Glutamatergic neuron (in vitro differentiated cells): ENCODE measurements around the gene NENF. TPM values are rescaled to one million over a fixed set of nuclear protein-coding genes. Genes with fewer than 3 reads are reported as not detected.

Experiments used
- DNase-seq: peaks from one replicate; pipeline ENCODE4 v3.0.0; 2022
- H3K27ac Mint-ChIP-seq: one replicate; pipeline ENCODE4 v1.8.0; 2020; ENCODE audit warnings: mild to moderate bottlenecking, mixed read lengths, inconsistent platforms; ENCODE audit not compliant: unreplicated experiment
- H3K27me3 Mint-ChIP-seq: one replicate; pipeline ENCODE4 v1.8.0; 2020; ENCODE audit warnings: mild to moderate bottlenecking, moderate library complexity, mixed read lengths, inconsistent platforms; ENCODE audit not compliant: unreplicated experiment
- H3K36me3 Mint-ChIP-seq: one replicate; pipeline ENCODE4 v1.8.0; 2020; ENCODE audit warnings: mild to moderate bottlenecking, mixed read lengths, inconsistent platforms; ENCODE audit not compliant: unreplicated experiment
- H3K4me1 Mint-ChIP-seq: one replicate; pipeline ENCODE4 v1.8.0; 2020; ENCODE audit warnings: mild to moderate bottlenecking, low read depth, mixed read lengths, inconsistent platforms; ENCODE audit not compliant: unreplicated experiment
- H3K4me3 Mint-ChIP-seq: one replicate; pipeline ENCODE4 v1.8.0; 2020; ENCODE audit warnings: mild to moderate bottlenecking, mixed read lengths, inconsistent platforms; ENCODE audit not compliant: unreplicated experiment
- H3K9me3 Mint-ChIP-seq: one replicate; pipeline ENCODE4 v1.8.0; 2020; ENCODE audit warnings: mild to moderate bottlenecking, moderate library complexity, mixed read lengths, inconsistent platforms; ENCODE audit not compliant: unreplicated experiment
- CTCF ChIP-seq: fragments of 200-600 bp; sonication (generic); IDR thresholded peaks from one replicate; pipeline ENCODE4 v1.5.0; 2021; ENCODE audit not compliant: partially characterized antibody, unreplicated experiment
- total RNA-seq: library from RNA; stranded (reverse); fragmentation: NEBNext Ultra II Directional; extraction: Animal tissue kit (Norgen Biotek cat#: 25700); gene quantifications from one replicate; pipeline ENCODE4 v1.2.1, GENCODE V29; 2021; ENCODE audit not compliant: unreplicated experiment

The NENF gene
- total RNA-seq, 1 donor from 2014 or later = 5.2 TPM

GRCh38 chr1:212454741-212455140 is 22.0 kb downstream of the NENF start:
- TF ChIP-seq CTCF = no peak
- H3K27me3 Mint-ChIP-seq = peaks cover 10% of the 10 kb centered on the region
- no peaks in the 10 kb centered on the region for H3K36me3 Mint-ChIP-seq
- H3K4me1 Mint-ChIP-seq = peaks cover 18% of the 10 kb centered on the region
- no peak overlapping the region for H3K27ac Mint-ChIP-seq
- no peaks in the 10 kb centered on the region for H3K9me3 Mint-ChIP-seq
- DNase-seq = no peak
- H3K4me3 Mint-ChIP-seq = no peak overlapping the region

GRCh38 chr1:212455401-212455800 is 22.7 kb downstream of the NENF start:
- peaks cover 10% of the 10 kb centered on the region for H3K27me3 Mint-ChIP-seq

GRCh38 chr1:212455803-212456528 is 23.2 kb downstream of the NENF start:
- Mint-ChIP-seq H3K27me3 (peaks cover 10% of the 10 kb centered on the region), H3K9me3 (no peaks in the 10 kb centered on the region), H3K4me1 (peaks cover 13% of the 10 kb centered on the region), H3K4me3 (no peak overlapping the region), H3K27ac (no peak overlapping the region), H3K36me3 (no peaks in the 10 kb centered on the region)
- DNase-seq = peak; percentile 93
- peak; percentile 100 for TF ChIP-seq CTCF

More at GRCh38 chr1:212455401-212455800, 22.7 kb downstream of the NENF start:
- DNase-seq = no peak
- TF ChIP-seq CTCF = no peak
- Mint-ChIP-seq H3K27ac (no peak overlapping the region), H3K4me1 (peaks cover 18% of the 10 kb centered on the region), H3K4me3 (no peak overlapping the region), H3K36me3 (no peaks in the 10 kb centered on the region), H3K9me3 (no peaks in the 10 kb centered on the region)

DNA sequence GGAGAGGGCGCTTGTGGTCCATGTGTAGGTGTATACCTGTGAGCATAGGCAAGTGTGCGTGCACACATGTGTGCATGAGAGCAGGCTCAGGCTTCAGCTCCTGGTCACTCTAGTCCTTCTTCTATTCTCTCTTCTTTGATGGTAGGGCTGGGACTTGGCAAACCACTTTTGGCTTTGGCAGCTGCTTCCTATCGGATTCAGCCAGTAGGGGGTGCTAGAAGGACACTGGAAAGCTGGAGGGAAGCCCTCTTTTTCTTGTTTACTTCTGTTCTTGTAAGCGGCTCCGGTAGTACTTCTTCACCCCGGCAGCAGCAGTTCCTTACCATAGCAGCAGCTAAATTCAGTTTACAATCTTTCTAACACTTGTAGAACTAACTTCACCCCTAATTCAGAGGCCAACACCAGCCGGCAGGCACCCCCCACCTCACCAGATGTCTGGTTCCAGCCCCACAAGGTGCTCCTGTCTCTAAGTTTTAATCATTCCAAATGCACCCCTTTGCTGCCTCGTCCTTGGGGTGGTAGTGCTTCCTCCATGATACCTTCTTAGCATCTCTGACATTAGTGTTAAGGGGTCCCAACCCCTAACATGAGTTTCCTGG is 25.1 kb downstream of the NENF start:
- Mint-ChIP-seq H3K36me3 (no peaks in the 10 kb centered on the region), H3K27me3 (peaks cover 12% of the 10 kb centered on the region), H3K4me1 (peaks cover 3% of the 10 kb centered on the region), H3K27ac (no peak overlapping the region), H3K9me3 (peaks cover 2% of the 10 kb centered on the region), H3K4me3 (no peak overlapping the region)
- TF ChIP-seq CTCF = peak; percentile 77
- peak; percentile 75 for DNase-seq

DNA sequence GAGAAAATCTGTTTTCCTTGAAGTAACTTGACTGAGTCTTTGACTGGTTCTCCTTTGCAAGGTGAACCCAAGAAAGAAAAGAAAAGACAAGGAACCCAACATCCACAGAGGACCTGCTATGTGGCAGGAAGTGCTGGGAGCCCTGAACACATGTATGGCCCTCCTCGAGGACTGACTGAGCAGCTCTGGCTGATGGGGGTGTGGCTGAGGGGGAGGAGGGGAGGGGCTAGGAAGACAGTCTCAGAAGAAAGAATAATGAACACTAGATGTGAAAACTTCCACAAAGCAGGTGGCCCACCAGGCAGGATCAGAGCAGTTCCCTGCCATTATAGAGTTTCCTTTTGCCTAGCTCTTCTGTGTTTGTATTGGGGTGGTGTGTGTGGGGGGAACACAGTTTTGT is 26.1 kb downstream of the NENF start:
- H3K27me3 Mint-ChIP-seq = peaks cover 14% of the 10 kb centered on the region
- TF ChIP-seq CTCF = no peak
- H3K4me3 Mint-ChIP-seq = no peak overlapping the region
- H3K4me1 Mint-ChIP-seq = peaks cover 6% of the 10 kb centered on the region
- peaks cover 2% of the 10 kb centered on the region for H3K9me3 Mint-ChIP-seq
- H3K36me3 Mint-ChIP-seq = no peaks in the 10 kb centered on the region
- DNase-seq = no peak
- no peak overlapping the region for H3K27ac Mint-ChIP-seq
